SK-N-SH treated with all-trans-retinoic acid at 6 μM for 48 hours (cell line): ENCODE results near the gene DNER.

Source experiments
- ATAC-seq: fragments of 200-7000 bp; cut with Tn5 transposase; 3 replicates; pipeline ENCODE4 v1.9.1; 2020; ENCODE audit warnings: mild to moderate bottlenecking, moderate library complexity
- ARNTL ChIP-seq: fragments of 450-650 bp; formaldehyde crosslinking; IDR thresholded peaks from 2 replicates; pipeline ENCODE4 v1.5.0; 2020; ENCODE audit warnings: low read depth, mild to moderate bottlenecking, moderate library complexity, borderline replicate concordance
- BACH2 ChIP-seq: fragments of 250-450 bp; sonication (Bioruptor Pico); IDR thresholded peaks from 2 replicates; pipeline ENCODE4 v1.9.0; 2021; ENCODE audit warnings: mild to moderate bottlenecking, borderline replicate concordance
- CSDC2 ChIP-seq: fragments of 250-450 bp; sonication (Bioruptor Pico); IDR thresholded peaks from 2 replicates; pipeline ENCODE4 v1.5.0; 2020; ENCODE audit warnings: mild to moderate bottlenecking, moderate library complexity
- ESRRG ChIP-seq: fragments of 250-450 bp; sonication (Bioruptor Pico); IDR thresholded peaks from 2 replicates; pipeline ENCODE4 v1.6.1; 2021; ENCODE audit warnings: mild to moderate bottlenecking
- GLIS3 ChIP-seq: fragments of 250-450 bp; sonication (Bioruptor Pico); IDR thresholded peaks from 2 replicates; pipeline ENCODE4 v1.5.0; 2020; ENCODE audit warnings: mild to moderate bottlenecking, moderate library complexity
- ISL1 ChIP-seq: fragments of 250-450 bp; sonication (Bioruptor Pico); IDR thresholded peaks from 2 replicates; pipeline ENCODE4 v2.1.2; 2022; ENCODE audit warnings: mild to moderate bottlenecking, moderate library complexity
- OSR1 ChIP-seq: fragments of 250-450 bp; sonication (Bioruptor Pico); IDR thresholded peaks from 2 replicates; pipeline ENCODE4 v1.8.0; 2022; ENCODE audit warnings: moderate library complexity, mild to moderate bottlenecking, inconsistent platforms
- PATZ1 ChIP-seq: fragments of 250-450 bp; sonication (Bioruptor Pico); IDR thresholded peaks from 2 replicates; pipeline ENCODE4 v1.8.0; 2020; ENCODE audit warnings: mild to moderate bottlenecking, moderate library complexity, borderline replicate concordance
- PPARA ChIP-seq: fragments of 250-450 bp; sonication (Bioruptor Pico); IDR thresholded peaks from 2 replicates; pipeline ENCODE4 v1.5.0; 2020; ENCODE audit warnings: mild to moderate bottlenecking, borderline replicate concordance
- RARB ChIP-seq: fragments of 250-450 bp; sonication (Bioruptor Pico); IDR thresholded peaks from 2 replicates; pipeline ENCODE4 v1.8.0; 2021; ENCODE audit warnings: mild to moderate bottlenecking, moderate library complexity
- SNAI2 ChIP-seq: fragments of 250-450 bp; sonication (Bioruptor Pico); IDR thresholded peaks from 2 replicates; pipeline ENCODE4 v1.5.0; 2020; ENCODE audit warnings: mild to moderate bottlenecking, moderate library complexity
- TCF4 ChIP-seq: fragments of 250-450 bp; sonication (Bioruptor Pico); IDR thresholded peaks from 2 replicates; pipeline ENCODE4 v1.8.0; 2021; ENCODE audit warnings: mild to moderate bottlenecking, moderate library complexity, borderline replicate concordance
- TOX ChIP-seq: fragments of 250-450 bp; sonication (Bioruptor Pico); IDR thresholded peaks from 2 replicates; pipeline ENCODE4 v1.8.0; 2021; ENCODE audit warnings: mild to moderate bottlenecking, moderate library complexity, borderline replicate concordance
- TSHZ2 ChIP-seq: fragments of 250-450 bp; sonication (Bioruptor Pico); IDR thresholded peaks from 2 replicates; pipeline ENCODE4 v1.5.0; 2020; ENCODE audit warnings: mild to moderate bottlenecking, moderate library complexity
- ZC3H10 ChIP-seq: fragments of 250-450 bp; sonication (Bioruptor Pico); IDR thresholded peaks from 2 replicates; pipeline ENCODE4 v1.5.1; 2021; ENCODE audit warnings: mild to moderate bottlenecking, moderate library complexity
- ZFP3 ChIP-seq: fragments of 250-450 bp; sonication (Bioruptor Pico); IDR thresholded peaks from 2 replicates; pipeline ENCODE4 v1.5.0; 2020; ENCODE audit warnings: mild to moderate bottlenecking, moderate library complexity
- ZFP30 ChIP-seq: fragments of 450-650 bp; formaldehyde crosslinking; IDR thresholded peaks from 2 replicates; pipeline ENCODE4 v1.5.0; 2022; ENCODE audit warnings: mild to moderate bottlenecking, moderate library complexity
- ZNF565 ChIP-seq: fragments of 450-650 bp; formaldehyde crosslinking; conservative IDR thresholded peaks from 2 replicates; pipeline ENCODE4 v1.5.0; 2020; ENCODE audit warnings: low read depth, mild to moderate bottlenecking, moderate library complexity
- ZNF70 ChIP-seq: fragments of 450-650 bp; formaldehyde crosslinking; IDR thresholded peaks from 2 replicates; pipeline ENCODE4 v1.5.0; 2020; ENCODE audit warnings: mild to moderate bottlenecking, moderate library complexity
- TF ChIP-seq, protein P1 (sequence below): fragments of 250-450 bp; sonication (Bioruptor Pico); IDR thresholded peaks from 2 replicates; pipeline ENCODE4 v1.8.0; 2021; ENCODE audit warnings: low read depth, mild to moderate bottlenecking, moderate library complexity, borderline replicate concordance
- TF ChIP-seq, protein P2 (sequence below): fragments of 250-450 bp; sonication (Bioruptor Pico); IDR thresholded peaks from 2 replicates; pipeline ENCODE4 v1.5.1; 2020; ENCODE audit warnings: low read depth, mild to moderate bottlenecking, moderate library complexity
- TF ChIP-seq, protein P3 (sequence below): fragments of 250-450 bp; sonication (Bioruptor Pico); IDR thresholded peaks from 2 replicates; pipeline ENCODE4 v1.5.1; 2021; ENCODE audit warnings: mild to moderate bottlenecking, moderate library complexity

Gene DNER

DNA sequence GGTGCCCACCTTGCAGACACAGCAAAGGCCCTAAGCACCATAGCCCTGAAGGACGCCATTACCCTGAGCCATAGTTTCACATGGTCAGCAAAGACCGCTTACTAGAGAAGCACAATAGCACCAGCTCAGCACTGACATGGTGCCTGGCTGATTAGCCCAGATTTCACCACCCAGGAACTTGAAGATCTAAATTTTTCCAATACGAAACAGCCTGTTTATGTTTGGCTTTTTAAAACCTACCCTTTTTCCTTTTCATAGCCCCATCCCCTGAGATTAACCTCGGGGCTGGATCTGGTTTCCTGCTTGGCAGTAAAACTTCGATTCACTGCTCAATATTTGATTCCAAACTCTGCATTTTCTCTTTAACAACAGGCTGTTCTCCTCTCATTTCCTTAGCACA lies 284.8 kb downstream of the DNER start:
- no peak for TF ChIP-seq ZC3H10 (CRISPR knock-in tag)
- TF ChIP-seq ARNTL (CRISPR knock-in tag) = no peak
- ATAC-seq = no peak

DNA sequence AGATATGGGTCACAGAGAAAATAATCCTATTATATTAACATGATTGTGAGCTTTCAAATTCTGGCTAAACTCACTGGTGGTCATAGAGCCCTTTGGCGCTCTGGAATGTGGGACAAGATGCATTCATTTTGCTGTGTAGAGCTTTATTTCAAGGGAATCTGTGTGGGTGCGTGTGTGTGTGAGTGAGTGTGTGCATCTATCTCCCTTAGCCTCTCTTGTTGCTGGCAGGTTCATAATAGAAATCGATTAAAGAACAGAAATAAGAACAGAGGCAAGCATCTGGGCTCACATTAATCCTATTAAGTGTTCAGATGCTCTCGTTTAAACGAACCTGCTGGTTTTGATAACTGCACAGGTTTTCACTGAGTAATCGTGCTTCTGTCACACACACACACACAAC lies 287.9 kb downstream of the DNER start:
- TF ChIP-seq ZC3H10 (CRISPR knock-in tag) (no peak), TOX (no peak), ZNF70 (no peak), ZFP30 (CRISPR knock-in tag) (no peak), TSHZ2 (CRISPR knock-in tag) (no peak), TCF4 (CRISPR knock-in tag) (no peak), GLIS3 (no peak), ISL1 (CRISPR knock-in tag) (no peak), ARNTL (CRISPR knock-in tag) (no peak), PPARA (no peak), ZFP3 (CRISPR knock-in tag) (no peak), SNAI2 (CRISPR knock-in tag) (no peak), CSDC2 (no peak), OSR1 (CRISPR knock-in tag) (no peak), RARB (CRISPR knock-in tag) (no peak), ZNF565 (CRISPR knock-in tag) (no peak)
- TF ChIP-seq, protein P1, sequence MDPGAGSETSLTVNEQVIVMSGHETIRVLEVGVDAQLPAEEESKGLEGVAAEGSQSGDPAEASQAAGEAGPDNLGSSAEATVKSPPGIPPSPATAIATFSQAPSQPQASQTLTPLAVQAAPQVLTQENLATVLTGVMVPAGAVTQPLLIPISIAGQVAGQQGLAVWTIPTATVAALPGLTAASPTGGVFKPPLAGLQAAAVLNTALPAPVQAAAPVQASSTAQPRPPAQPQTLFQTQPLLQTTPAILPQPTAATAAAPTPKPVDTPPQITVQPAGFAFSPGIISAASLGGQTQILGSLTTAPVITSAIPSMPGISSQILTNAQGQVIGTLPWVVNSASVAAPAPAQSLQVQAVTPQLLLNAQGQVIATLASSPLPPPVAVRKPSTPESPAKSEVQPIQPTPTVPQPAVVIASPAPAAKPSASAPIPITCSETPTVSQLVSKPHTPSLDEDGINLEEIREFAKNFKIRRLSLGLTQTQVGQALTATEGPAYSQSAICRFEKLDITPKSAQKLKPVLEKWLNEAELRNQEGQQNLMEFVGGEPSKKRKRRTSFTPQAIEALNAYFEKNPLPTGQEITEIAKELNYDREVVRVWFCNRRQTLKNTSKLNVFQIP (CRISPR knock-in tag) = no peak
- TF ChIP-seq, protein P2, sequence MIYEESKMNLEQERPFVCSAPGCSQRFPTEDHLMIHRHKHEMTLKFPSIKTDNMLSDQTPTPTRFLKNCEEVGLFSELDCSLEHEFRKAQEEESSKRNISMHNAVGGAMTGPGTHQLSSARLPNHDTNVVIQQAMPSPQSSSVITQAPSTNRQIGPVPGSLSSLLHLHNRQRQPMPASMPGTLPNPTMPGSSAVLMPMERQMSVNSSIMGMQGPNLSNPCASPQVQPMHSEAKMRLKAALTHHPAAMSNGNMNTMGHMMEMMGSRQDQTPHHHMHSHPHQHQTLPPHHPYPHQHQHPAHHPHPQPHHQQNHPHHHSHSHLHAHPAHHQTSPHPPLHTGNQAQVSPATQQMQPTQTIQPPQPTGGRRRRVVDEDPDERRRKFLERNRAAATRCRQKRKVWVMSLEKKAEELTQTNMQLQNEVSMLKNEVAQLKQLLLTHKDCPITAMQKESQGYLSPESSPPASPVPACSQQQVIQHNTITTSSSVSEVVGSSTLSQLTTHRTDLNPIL = no peak
- TF ChIP-seq, protein P3, sequence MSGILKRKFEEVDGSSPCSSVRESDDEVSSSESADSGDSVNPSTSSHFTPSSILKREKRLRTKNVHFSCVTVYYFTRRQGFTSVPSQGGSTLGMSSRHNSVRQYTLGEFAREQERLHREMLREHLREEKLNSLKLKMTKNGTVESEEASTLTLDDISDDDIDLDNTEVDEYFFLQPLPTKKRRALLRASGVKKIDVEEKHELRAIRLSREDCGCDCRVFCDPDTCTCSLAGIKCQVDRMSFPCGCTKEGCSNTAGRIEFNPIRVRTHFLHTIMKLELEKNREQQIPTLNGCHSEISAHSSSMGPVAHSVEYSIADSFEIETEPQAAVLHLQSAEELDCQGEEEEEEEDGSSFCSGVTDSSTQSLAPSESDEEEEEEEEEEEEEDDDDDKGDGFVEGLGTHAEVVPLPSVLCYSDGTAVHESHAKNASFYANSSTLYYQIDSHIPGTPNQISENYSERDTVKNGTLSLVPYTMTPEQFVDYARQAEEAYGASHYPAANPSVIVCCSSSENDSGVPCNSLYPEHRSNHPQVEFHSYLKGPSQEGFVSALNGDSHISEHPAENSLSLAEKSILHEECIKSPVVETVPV (CRISPR knock-in tag) = no peak
- ATAC-seq = no peak

DNA sequence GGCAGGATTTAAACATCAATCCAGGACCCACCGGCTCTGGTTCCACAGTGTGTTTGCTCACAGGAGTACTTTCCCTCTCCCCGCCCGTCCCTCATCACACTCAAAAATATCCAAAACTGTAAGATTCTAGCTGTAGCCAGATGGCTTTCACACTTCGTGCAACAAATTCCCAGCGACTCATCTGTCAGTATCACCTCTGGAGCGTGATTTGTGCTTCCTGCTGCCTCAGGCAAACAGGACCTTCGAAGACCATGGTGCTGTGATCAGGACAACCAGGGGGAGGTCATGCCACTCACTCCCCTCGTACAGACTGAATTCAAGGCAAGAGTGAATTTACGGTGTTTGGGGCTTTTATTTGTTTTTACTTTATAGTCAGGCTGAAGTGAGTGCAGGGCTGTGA lies 288.8 kb downstream of the DNER start:
- ATAC-seq = no peak
- TF ChIP-seq TOX = no peak
- TF ChIP-seq, protein P3 (CRISPR knock-in tag) = no peak
- no peak for TF ChIP-seq PPARA
- no peak for TF ChIP-seq ISL1 (CRISPR knock-in tag)
- TF ChIP-seq ESRRG = no peak
- TF ChIP-seq TSHZ2 (CRISPR knock-in tag) = no peak
- TF ChIP-seq ZFP3 (CRISPR knock-in tag) = no peak
- TF ChIP-seq, protein P1 (CRISPR knock-in tag) = no peak
- no peak for TF ChIP-seq OSR1 (CRISPR knock-in tag)
- TF ChIP-seq PATZ1 (CRISPR knock-in tag) = no peak
- TF ChIP-seq SNAI2 (CRISPR knock-in tag) = no peak
- TF ChIP-seq BACH2 (CRISPR knock-in tag) = no peak
- no peak for TF ChIP-seq ARNTL (CRISPR knock-in tag)
- TF ChIP-seq ZFP30 (CRISPR knock-in tag) = no peak
